ENCODE measurements around the gene LUC7L3. TPM values are rescaled to one million over a fixed set of nuclear protein-coding genes. Genes with fewer than 3 reads are reported as not detected.
A peak's percentile ranks its signal among the peaks of the same experiment; 100 is the strongest.

The LUC7L3 gene
- total and polyA plus RNA-seq, 2 of the 13 experiments (the other 11 are each of a cell fraction or from before 2014, with no cell fraction given) = 108 to 120 TPM

- TF ChIP-seq CREB3 (CRISPR knock-in tag; IDR thresholded peaks at IDR 0.05) = peak; percentile 29; the same call in 1 of the 2 replicates
- 0 out of 2 replicates have a peak, but pooled peaks have one; percentile 65 for TF ChIP-seq ZNF513 (CRISPR knock-in tag; conservative IDR thresholded peaks at IDR 0.05)
- no peak for TF ChIP-seq ZUFSP (CRISPR knock-in tag; IDR thresholded peaks at IDR 0.05; ENCODE audit: borderline replicate concordance)
- peak; percentile 75 for TF ChIP-seq PHF8 (CRISPR knock-in tag; IDR thresholded peaks at IDR 0.05)
- peak; percentile 96 for TF ChIP-seq POLR2AphosphoS5 (IDR thresholded peaks at IDR 0.05; ENCODE audit: low read depth, low read length)
- peak; percentile 27 for TF ChIP-seq SRSF1 (optimal IDR thresholded peaks at IDR 0.05; ENCODE audit: low read depth, low read length)
- peak; percentile 93 for TF ChIP-seq ELF3 (CRISPR knock-in tag; IDR thresholded peaks at IDR 0.05)
- TF ChIP-seq NKX3-1 (CRISPR knock-in tag; IDR thresholded peaks at IDR 0.05) = no peak
- no peak for TF ChIP-seq SCMH1 (CRISPR knock-in tag; IDR thresholded peaks at IDR 0.05; ENCODE audit: borderline replicate concordance)
- peak; percentile 97 for TF ChIP-seq ARID5B (CRISPR knock-in tag; IDR thresholded peaks at IDR 0.05)
- TF ChIP-seq FOXO4 (CRISPR knock-in tag; conservative IDR thresholded peaks at IDR 0.05) = no peak
- no peak for TF ChIP-seq CEBPZ (IDR thresholded peaks at IDR 0.05; ENCODE audit: low read length)
- no peak for TF ChIP-seq RORA (CRISPR knock-in tag; IDR thresholded peaks at IDR 0.05)
Observed at GRCh38 chr17:50684612-50685333, 34.6 kb upstream of the LUC7L3 start (continued).
